ENCODE measurements around the gene COX7B2.

GRCh38 chr4:46934726-46935125 is 25.7 kb upstream of the COX7B2 start:
- TF ChIP-seq CTCF (IDR thresholded peaks at IDR 0.05) (no peak), POLR2A (IDR thresholded peaks at IDR 0.05) (no peak)
